ENCODE results near the gene ANO9.

- TF ChIP-seq EZH2 (IDR thresholded peaks at IDR 0.05) = no peak
- TF ChIP-seq CTCF (IDR thresholded peaks at IDR 0.05) = no peak
Measured at GRCh38 chr11:433641-434040, 8.2 kb downstream of the ANO9 start.
